SK-N-SH treated with all-trans-retinoic acid at 6 μM for 48 hours (cell line): ENCODE measurements around the gene GDAP1L1.

Source experiments
- ARNTL ChIP-seq: fragments of 450-650 bp; formaldehyde crosslinking; IDR thresholded peaks from 2 replicates; pipeline ENCODE4 v1.5.0; 2020; ENCODE audit warnings: low read depth, mild to moderate bottlenecking, moderate library complexity, borderline replicate concordance
- CSDC2 ChIP-seq: fragments of 250-450 bp; sonication (Bioruptor Pico); IDR thresholded peaks from 2 replicates; pipeline ENCODE4 v1.5.0; 2020; ENCODE audit warnings: mild to moderate bottlenecking, moderate library complexity
- OSR1 ChIP-seq: fragments of 250-450 bp; sonication (Bioruptor Pico); IDR thresholded peaks from 2 replicates; pipeline ENCODE4 v1.8.0; 2022; ENCODE audit warnings: moderate library complexity, mild to moderate bottlenecking, inconsistent platforms
- SNAI2 ChIP-seq: fragments of 250-450 bp; sonication (Bioruptor Pico); IDR thresholded peaks from 2 replicates; pipeline ENCODE4 v1.5.0; 2020; ENCODE audit warnings: mild to moderate bottlenecking, moderate library complexity
- TSHZ2 ChIP-seq: fragments of 250-450 bp; sonication (Bioruptor Pico); IDR thresholded peaks from 2 replicates; pipeline ENCODE4 v1.5.0; 2020; ENCODE audit warnings: mild to moderate bottlenecking, moderate library complexity
- ZC3H10 ChIP-seq: fragments of 250-450 bp; sonication (Bioruptor Pico); IDR thresholded peaks from 2 replicates; pipeline ENCODE4 v1.5.1; 2021; ENCODE audit warnings: mild to moderate bottlenecking, moderate library complexity
- ZFP3 ChIP-seq: fragments of 250-450 bp; sonication (Bioruptor Pico); IDR thresholded peaks from 2 replicates; pipeline ENCODE4 v1.5.0; 2020; ENCODE audit warnings: mild to moderate bottlenecking, moderate library complexity
- ZFP30 ChIP-seq: fragments of 450-650 bp; formaldehyde crosslinking; IDR thresholded peaks from 2 replicates; pipeline ENCODE4 v1.5.0; 2022; ENCODE audit warnings: mild to moderate bottlenecking, moderate library complexity
- TF ChIP-seq, protein P1 (sequence below): fragments of 250-450 bp; sonication (Bioruptor Pico); IDR thresholded peaks from 2 replicates; pipeline ENCODE4 v1.5.1; 2021; ENCODE audit warnings: mild to moderate bottlenecking, moderate library complexity
- TF ChIP-seq, protein P2 (sequence below): fragments of 250-450 bp; sonication (Bioruptor Pico); IDR thresholded peaks from 2 replicates; pipeline ENCODE4 v1.5.1; 2020; ENCODE audit warnings: low read depth, mild to moderate bottlenecking, moderate library complexity

GRCh38 chr20:44207126-44207723, 39.9 kb upstream of the GDAP1L1 start:
- TF ChIP-seq ARNTL (CRISPR knock-in tag) (no peak), TSHZ2 (CRISPR knock-in tag) (no peak), ZFP3 (CRISPR knock-in tag) (no peak), ZFP30 (CRISPR knock-in tag) (no peak), CSDC2 (no peak), OSR1 (no peak), ZC3H10 (CRISPR knock-in tag) (no peak), SNAI2 (CRISPR knock-in tag) (no peak)
- TF ChIP-seq, protein P1, sequence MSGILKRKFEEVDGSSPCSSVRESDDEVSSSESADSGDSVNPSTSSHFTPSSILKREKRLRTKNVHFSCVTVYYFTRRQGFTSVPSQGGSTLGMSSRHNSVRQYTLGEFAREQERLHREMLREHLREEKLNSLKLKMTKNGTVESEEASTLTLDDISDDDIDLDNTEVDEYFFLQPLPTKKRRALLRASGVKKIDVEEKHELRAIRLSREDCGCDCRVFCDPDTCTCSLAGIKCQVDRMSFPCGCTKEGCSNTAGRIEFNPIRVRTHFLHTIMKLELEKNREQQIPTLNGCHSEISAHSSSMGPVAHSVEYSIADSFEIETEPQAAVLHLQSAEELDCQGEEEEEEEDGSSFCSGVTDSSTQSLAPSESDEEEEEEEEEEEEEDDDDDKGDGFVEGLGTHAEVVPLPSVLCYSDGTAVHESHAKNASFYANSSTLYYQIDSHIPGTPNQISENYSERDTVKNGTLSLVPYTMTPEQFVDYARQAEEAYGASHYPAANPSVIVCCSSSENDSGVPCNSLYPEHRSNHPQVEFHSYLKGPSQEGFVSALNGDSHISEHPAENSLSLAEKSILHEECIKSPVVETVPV (CRISPR knock-in tag): no peak
- TF ChIP-seq, protein P2, sequence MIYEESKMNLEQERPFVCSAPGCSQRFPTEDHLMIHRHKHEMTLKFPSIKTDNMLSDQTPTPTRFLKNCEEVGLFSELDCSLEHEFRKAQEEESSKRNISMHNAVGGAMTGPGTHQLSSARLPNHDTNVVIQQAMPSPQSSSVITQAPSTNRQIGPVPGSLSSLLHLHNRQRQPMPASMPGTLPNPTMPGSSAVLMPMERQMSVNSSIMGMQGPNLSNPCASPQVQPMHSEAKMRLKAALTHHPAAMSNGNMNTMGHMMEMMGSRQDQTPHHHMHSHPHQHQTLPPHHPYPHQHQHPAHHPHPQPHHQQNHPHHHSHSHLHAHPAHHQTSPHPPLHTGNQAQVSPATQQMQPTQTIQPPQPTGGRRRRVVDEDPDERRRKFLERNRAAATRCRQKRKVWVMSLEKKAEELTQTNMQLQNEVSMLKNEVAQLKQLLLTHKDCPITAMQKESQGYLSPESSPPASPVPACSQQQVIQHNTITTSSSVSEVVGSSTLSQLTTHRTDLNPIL (CRISPR knock-in tag): no peak
